ENCODE measurements around the gene COL20A1.

DNA sequence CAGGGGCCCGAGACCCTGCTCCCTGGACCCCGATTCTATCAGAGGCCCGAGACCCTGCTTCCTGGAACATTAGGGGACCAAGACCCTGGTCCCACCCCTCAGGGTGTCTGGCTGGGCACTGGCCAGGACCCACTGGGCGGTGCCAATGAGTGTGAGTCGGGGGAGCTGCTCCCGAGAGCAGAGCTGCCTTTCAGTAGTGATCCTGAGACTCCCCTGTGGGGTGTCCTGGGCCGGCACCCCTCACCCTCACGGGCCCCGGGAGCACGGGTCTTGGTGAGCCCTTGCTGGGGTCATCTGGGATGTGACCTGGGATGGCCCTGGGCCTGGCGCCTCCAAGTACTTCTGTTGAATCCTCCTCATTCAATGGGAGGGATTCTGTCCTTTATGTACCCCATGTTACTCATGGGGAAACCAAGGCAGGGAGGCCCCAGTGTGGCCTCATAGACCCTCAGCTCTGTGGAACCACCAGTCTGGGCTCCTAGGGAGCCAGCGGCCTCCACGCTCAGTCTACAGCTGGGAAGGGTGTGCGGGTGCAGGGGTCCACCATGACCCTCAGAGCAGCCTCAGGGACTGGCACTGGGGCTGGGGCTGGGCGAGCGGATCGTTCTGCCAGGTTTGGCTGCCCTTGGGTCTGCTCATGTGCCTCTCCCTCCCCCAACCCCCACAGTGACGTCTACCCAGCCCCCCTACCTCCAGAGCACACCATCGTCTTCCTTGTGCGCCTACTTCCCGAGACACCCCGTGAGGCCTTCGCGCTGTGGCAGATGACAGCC is 25.6 kb downstream of the COL20A1 start:
- TF ChIP-seq CREM (IDR thresholded peaks at IDR 0.05) (no peak), CREM (CRISPR knock-in tag; IDR thresholded peaks at IDR 0.05) (no peak), ZNF44 (CRISPR knock-in tag; IDR thresholded peaks at IDR 0.05) (no peak), EED (CRISPR knock-in tag; IDR thresholded peaks at IDR 0.05) (no peak), GFI1 (CRISPR knock-in tag; IDR thresholded peaks at IDR 0.05; ENCODE audit: borderline replicate concordance) (no peak), IKZF5 (CRISPR knock-in tag; IDR thresholded peaks at IDR 0.05) (no peak), FOSL2 (CRISPR knock-in tag; IDR thresholded peaks at IDR 0.05) (no peak), CBX2 (IDR thresholded peaks at IDR 0.05; ENCODE audit: low read depth, low read length) (no peak), CBX2 (CRISPR knock-in tag; IDR thresholded peaks at IDR 0.05; ENCODE audit: low read depth) (no peak), SMAD3 (CRISPR knock-in tag; IDR thresholded peaks at IDR 0.05) (no peak)
- TF ChIP-seq, protein P1, sequence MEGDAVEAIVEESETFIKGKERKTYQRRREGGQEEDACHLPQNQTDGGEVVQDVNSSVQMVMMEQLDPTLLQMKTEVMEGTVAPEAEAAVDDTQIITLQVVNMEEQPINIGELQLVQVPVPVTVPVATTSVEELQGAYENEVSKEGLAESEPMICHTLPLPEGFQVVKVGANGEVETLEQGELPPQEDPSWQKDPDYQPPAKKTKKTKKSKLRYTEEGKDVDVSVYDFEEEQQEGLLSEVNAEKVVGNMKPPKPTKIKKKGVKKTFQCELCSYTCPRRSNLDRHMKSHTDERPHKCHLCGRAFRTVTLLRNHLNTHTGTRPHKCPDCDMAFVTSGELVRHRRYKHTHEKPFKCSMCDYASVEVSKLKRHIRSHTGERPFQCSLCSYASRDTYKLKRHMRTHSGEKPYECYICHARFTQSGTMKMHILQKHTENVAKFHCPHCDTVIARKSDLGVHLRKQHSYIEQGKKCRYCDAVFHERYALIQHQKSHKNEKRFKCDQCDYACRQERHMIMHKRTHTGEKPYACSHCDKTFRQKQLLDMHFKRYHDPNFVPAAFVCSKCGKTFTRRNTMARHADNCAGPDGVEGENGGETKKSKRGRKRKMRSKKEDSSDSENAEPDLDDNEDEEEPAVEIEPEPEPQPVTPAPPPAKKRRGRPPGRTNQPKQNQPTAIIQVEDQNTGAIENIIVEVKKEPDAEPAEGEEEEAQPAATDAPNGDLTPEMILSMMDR (CRISPR knock-in tag; IDR thresholded peaks at IDR 0.05), result no peak
